Measurements from ENCODE around the gene MAP3K13.
"Not testable (repeated sequence)": the region's sequence is repeated elsewhere in the genome, so short reads cannot be mapped to it uniquely, and the experiment has no call there.

The MAP3K13 gene

GRCh38 chr3:185424435-185424834 lies 61.5 kb downstream of the MAP3K13 start:
- ChIA-PET CTCF (interaction anchor here (1.1 to 2.7 kb wide), 10 partner anchors 8 to 236 kb away, joined by 3 to 10 read pairs (median 3); no protein-coding TSS in a partner anchor), POLR2A (no interaction called here)
- TF ChIP-seq, protein P1, sequence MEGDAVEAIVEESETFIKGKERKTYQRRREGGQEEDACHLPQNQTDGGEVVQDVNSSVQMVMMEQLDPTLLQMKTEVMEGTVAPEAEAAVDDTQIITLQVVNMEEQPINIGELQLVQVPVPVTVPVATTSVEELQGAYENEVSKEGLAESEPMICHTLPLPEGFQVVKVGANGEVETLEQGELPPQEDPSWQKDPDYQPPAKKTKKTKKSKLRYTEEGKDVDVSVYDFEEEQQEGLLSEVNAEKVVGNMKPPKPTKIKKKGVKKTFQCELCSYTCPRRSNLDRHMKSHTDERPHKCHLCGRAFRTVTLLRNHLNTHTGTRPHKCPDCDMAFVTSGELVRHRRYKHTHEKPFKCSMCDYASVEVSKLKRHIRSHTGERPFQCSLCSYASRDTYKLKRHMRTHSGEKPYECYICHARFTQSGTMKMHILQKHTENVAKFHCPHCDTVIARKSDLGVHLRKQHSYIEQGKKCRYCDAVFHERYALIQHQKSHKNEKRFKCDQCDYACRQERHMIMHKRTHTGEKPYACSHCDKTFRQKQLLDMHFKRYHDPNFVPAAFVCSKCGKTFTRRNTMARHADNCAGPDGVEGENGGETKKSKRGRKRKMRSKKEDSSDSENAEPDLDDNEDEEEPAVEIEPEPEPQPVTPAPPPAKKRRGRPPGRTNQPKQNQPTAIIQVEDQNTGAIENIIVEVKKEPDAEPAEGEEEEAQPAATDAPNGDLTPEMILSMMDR (IDR thresholded peaks at IDR 0.05; ENCODE audit: control extremely low read depth, extremely low read depth, low read depth, missing control alignments) = no peak
- DNase-seq (ENCODE audit: extremely low spot score) = no peak

GRCh38 chr3:185430375-185430774 lies 67.4 kb downstream of the MAP3K13 start:
- POLR2A ChIA-PET = no interaction called here
- no peak for DNase-seq (ENCODE audit: extremely low spot score)
- TF ChIP-seq, protein P1 (IDR thresholded peaks at IDR 0.05; ENCODE audit: control extremely low read depth, extremely low read depth, low read depth, missing control alignments) = no peak
- CTCF ChIA-PET = interaction anchor here (1.5 kb wide), 1 partner anchor 145 kb away, joined by 4 read pairs; no protein-coding TSS in a partner anchor

GRCh38 chr3:185439745-185440466 lies 77.0 kb downstream of the MAP3K13 start:
- CTCF ChIA-PET = interaction anchor here (1.1 to 1.6 kb wide), 3 partner anchors 11 to 135 kb away, joined by 3 to 6 read pairs (median 5); no protein-coding TSS in a partner anchor
- no peak for DNase-seq (ENCODE audit: extremely low spot score)
- TF ChIP-seq, protein P1 (IDR thresholded peaks at IDR 0.05; ENCODE audit: control extremely low read depth, extremely low read depth, low read depth, missing control alignments) = no peak
- POLR2A ChIA-PET = no interaction called here

DNA sequence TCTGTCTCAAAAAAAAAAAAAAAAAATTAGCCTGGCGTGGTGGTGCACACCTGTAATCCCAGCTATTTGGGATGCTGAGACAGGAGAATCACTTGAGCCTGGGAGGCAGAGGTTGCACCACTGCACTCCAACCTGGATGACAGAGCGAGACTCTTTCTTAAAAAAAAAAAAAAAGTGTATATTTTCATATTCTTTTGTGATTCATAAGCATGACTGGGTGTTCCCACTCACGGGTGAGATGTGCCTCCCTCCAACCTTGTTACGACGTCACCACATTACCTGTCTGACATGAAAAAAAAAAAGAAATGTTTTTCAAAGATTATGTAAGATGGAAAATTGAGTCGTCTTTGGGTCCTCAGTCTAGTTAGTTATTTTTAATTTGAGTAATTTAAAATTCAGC lies 79.1 kb downstream of the MAP3K13 start:
- no peak for DNase-seq (ENCODE audit: extremely low spot score)
- ChIA-PET POLR2A (no interaction called here), CTCF (no interaction called here)
- TF ChIP-seq, protein P1 (IDR thresholded peaks at IDR 0.05; ENCODE audit: control extremely low read depth, extremely low read depth, low read depth, missing control alignments) = no peak

- CTCF ChIA-PET = no interaction called here
- POLR2A ChIA-PET = no interaction called here
These were observed 81.4 kb downstream of the MAP3K13 start for GRCh38 chr3:185444329-185444728.

GRCh38 chr3:185448107-185448506 lies 85.2 kb downstream of the MAP3K13 start:
- ChIA-PET POLR2A (no interaction called here), CTCF (interaction anchor here (1.8 kb wide), 1 partner anchor 13 kb away, joined by 6 read pairs; no protein-coding TSS in a partner anchor)
- DNase-seq (ENCODE audit: extremely low spot score) = no peak
- TF ChIP-seq, protein P1 (IDR thresholded peaks at IDR 0.05; ENCODE audit: control extremely low read depth, extremely low read depth, low read depth, missing control alignments) = no peak

More at GRCh38 chr3:185444329-185444728, 81.4 kb downstream of the MAP3K13 start:
- TF ChIP-seq, protein P1 (IDR thresholded peaks at IDR 0.05; ENCODE audit: control extremely low read depth, extremely low read depth, low read depth, missing control alignments) = no peak
- DNase-seq (ENCODE audit: extremely low spot score) = no peak

DNA sequence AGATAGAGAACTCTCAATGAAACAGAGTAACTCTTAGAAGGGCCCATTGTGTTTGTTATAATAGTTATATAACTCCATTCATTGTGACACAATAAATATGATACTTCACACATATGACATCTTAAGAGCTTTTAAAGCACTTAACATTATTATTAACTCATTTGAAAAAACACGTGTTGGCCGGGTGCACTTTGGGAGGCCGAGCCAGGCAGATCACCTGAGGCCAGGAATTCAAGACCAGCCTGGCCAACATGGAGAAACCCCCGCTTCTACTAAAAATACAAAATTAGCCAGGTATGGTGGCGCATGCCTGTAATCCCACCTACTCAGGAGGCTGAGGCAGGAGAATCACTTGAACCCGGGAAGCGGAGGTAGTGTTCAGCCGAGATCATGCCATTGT lies 88.5 kb downstream of the MAP3K13 start:
- POLR2A ChIA-PET = not testable (repeated sequence)
- CTCF ChIA-PET = interaction anchor here (3.4 kb wide), 1 partner anchor 9 kb away, joined by 10 read pairs; no protein-coding TSS in a partner anchor

More for the DNA sequence above, 88.5 kb downstream of the MAP3K13 start:
- DNase-seq (ENCODE audit: extremely low spot score) = not testable (repeated sequence)

All from GM10248 (cell line).